IPS-15b (cell line): ENCODE data around the gene EIF5AL1.
"Not testable (repeated sequence)": the region's sequence is repeated elsewhere in the genome, so short reads cannot be mapped to it uniquely, and the experiment has no call there.

Experiments used
- H3K27me3 ChIP-seq: one replicate; pipeline ENCODE4 v1.6.1; 2013; ENCODE audit warnings: low read length; ENCODE audit not compliant: control insufficient read depth, insufficient read depth
- H3K36me3 ChIP-seq: one replicate; pipeline ENCODE4 v1.6.1; 2013; ENCODE audit warnings: low read length; ENCODE audit not compliant: control insufficient read depth, insufficient read depth
- H3K4me1 ChIP-seq: one replicate; pipeline ENCODE4 v1.6.1; 2013; ENCODE audit warnings: mild to moderate bottlenecking, low read length; ENCODE audit not compliant: control insufficient read depth, insufficient read depth
- H3K4me3 ChIP-seq: one replicate; pipeline ENCODE4 v1.5.1; 2013; ENCODE audit warnings: low read depth, low read length
- H3K9ac ChIP-seq: one replicate; pipeline ENCODE4 v1.6.1; 2013; ENCODE audit warnings: low read depth, mild to moderate bottlenecking, low read length
- H3K9me3 ChIP-seq: one replicate; pipeline ENCODE4 v1.6.1; 2013; ENCODE audit warnings: mild to moderate bottlenecking, low read length; ENCODE audit not compliant: control insufficient read depth, insufficient read depth

EIF5AL1 gene

GRCh38 chr10:79511891-79512583, at the start of gene EIF5AL1:
Gene EIF5AL1 (plus strand): TSS chr10:79512533. CDS start chr10:79512650, 117 bp downstream.
- H3K9ac ChIP-seq, H3K27me3 ChIP-seq, H3K9me3 ChIP-seq, H3K4me3 ChIP-seq, H3K36me3 ChIP-seq, H3K4me1 ChIP-seq: not testable (repeated sequence)

GRCh38 chr10:79463578-79464496, 48.5 kb upstream of the EIF5AL1 start:
- Histone ChIP-seq H3K27me3 (peaks cover 18% of the 10 kb centered on the region), H3K4me1 (no peaks in the 10 kb centered on the region), H3K9ac (no peak overlapping the region), H3K4me3 (no peak overlapping the region), H3K36me3 (no peaks in the 10 kb centered on the region), H3K9me3 (no peaks in the 10 kb centered on the region)

DNA sequence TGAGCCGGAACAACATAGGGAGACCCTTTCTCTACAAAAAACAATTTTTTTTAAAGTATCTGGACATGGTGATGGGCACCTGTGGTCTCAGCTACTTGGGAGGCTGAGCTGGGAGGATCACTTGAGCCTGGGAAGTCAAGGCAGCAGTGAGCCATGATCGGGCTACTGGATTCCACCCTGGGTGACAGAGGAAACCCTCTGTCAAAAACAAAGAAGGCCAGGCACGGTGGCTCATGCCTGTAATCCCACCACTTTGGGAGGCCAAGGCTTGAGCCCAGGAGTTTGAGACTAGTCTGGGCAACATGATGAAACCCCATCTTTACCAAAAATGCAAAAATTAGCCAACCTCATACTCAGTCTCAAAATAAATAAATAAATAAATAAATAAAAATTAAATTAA, 47.0 kb upstream of the EIF5AL1 start:
- no peaks in the 10 kb centered on the region for H3K4me1 ChIP-seq
- H3K4me3 ChIP-seq, result no peak overlapping the region
- H3K36me3 ChIP-seq, result no peaks in the 10 kb centered on the region
- no peak overlapping the region for H3K9ac ChIP-seq
- H3K9me3 ChIP-seq, result no peaks in the 10 kb centered on the region
- peaks cover 18% of the 10 kb centered on the region for H3K27me3 ChIP-seq

GRCh38 chr10:79468015-79468560, 44.2 kb upstream of the EIF5AL1 start:
- Histone ChIP-seq H3K4me1 (no peaks in the 10 kb centered on the region), H3K36me3 (no peaks in the 10 kb centered on the region), H3K9me3 (no peaks in the 10 kb centered on the region), H3K4me3 (no peak overlapping the region), H3K9ac (no peak overlapping the region), H3K27me3 (no peaks in the 10 kb centered on the region)

GRCh38 chr10:79468841-79469585, 43.3 kb upstream of the EIF5AL1 start:
- Histone ChIP-seq H3K4me1 (no peaks in the 10 kb centered on the region), H3K9me3 (no peaks in the 10 kb centered on the region), H3K4me3 (no peak overlapping the region), H3K27me3 (no peaks in the 10 kb centered on the region), H3K36me3 (no peaks in the 10 kb centered on the region), H3K9ac (no peak overlapping the region)

DNA sequence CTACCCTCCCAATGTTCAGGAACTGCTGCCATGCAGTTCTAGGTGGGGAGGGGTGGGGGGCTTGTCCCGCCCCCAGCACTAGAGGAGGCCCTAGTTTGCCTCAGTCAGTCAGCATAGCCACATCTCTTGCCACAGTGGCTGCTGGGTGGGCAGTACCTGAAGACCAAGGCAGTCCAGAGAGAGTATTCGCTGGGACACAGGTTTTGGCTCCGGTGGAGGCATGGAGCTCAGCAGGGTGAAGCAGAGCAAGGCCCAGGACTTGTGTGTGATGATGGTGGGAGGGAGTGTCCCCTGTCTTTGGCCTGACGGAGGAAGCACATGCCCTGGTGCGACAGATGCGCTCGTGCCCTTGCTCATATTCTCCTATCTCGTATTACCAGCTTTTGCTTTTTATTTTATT, 42.2 kb upstream of the EIF5AL1 start:
- H3K27me3 ChIP-seq, result no peaks in the 10 kb centered on the region
- no peak overlapping the region for H3K4me3 ChIP-seq
- no peak overlapping the region for H3K9ac ChIP-seq
- H3K4me1 ChIP-seq, result no peaks in the 10 kb centered on the region
- H3K36me3 ChIP-seq, result no peaks in the 10 kb centered on the region
- H3K9me3 ChIP-seq, result no peaks in the 10 kb centered on the region

DNA sequence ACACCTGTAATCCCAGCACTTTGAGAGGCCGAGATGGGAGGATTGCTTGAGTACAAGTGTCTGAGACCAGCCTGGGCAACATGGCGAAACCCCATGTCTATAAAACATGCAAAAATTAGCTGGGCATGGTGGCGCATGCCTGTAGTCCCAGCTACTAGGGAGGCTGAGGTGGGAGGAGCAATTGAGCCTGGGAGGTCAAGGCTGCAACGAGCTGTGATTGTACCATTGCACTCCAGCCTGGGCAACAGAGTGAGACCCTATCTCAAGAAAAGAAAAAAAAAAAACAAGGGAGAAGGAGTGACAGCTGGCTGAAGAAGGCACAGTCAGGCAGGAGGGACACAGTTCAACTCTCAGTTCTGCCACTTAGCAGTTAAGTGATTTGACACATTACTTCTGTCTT, 40.6 kb upstream of the EIF5AL1 start:
- peaks cover 3% of the 10 kb centered on the region for H3K27me3 ChIP-seq
- H3K36me3 ChIP-seq, result no peaks in the 10 kb centered on the region

DNA sequence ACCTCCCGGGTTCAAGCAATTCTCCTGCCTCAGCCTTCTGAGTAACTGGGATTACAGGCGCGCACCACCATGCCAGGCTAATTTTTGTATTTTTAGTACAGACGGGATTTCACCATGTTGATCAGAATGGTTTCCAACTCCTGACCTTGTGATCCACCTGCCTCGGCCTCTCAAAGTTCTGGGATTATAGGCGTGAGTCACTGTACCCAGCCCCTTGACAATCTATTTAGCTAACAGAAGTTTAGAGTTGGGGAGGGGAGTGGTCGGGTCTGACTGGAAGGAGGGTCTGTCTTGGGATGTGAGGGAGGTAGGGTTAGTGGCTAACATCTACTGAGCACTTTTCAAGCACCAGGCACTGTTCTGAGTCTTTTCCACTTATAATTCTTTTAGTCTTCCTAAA, 39.9 kb upstream of the EIF5AL1 start:
- Histone ChIP-seq H3K36me3 (no peaks in the 10 kb centered on the region), H3K4me1 (no peaks in the 10 kb centered on the region), H3K27me3 (peaks cover 3% of the 10 kb centered on the region), H3K9ac (no peak overlapping the region), H3K4me3 (no peak overlapping the region), H3K9me3 (no peaks in the 10 kb centered on the region)

More for the DNA sequence above, 40.6 kb upstream of the EIF5AL1 start:
- Histone ChIP-seq H3K9ac (no peak overlapping the region), H3K4me1 (no peaks in the 10 kb centered on the region), H3K4me3 (no peak overlapping the region), H3K9me3 (no peaks in the 10 kb centered on the region)

DNA sequence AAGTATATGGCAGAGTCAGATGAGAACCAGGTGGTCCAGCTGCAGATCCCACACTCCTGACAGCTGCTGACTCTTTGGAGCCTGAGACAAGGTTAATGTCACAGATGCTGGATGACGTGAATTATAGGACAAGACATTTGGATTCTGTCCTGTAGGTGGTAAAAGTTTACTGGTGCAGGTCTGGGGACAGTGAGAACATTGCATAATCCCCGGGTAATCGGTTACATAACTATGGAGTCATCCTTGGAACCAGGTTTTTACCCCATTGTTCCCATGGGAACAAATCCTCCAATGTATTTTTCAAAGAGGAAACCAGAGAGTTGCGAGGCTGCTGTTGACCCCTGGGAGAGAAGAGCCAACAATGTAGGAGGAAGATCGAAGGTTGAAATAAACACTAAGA, 39.4 kb upstream of the EIF5AL1 start:
- no peak overlapping the region for H3K9ac ChIP-seq
- no peaks in the 10 kb centered on the region for H3K36me3 ChIP-seq
- H3K4me1 ChIP-seq, result no peaks in the 10 kb centered on the region
- H3K27me3 ChIP-seq, result peaks cover 3% of the 10 kb centered on the region
- no peaks in the 10 kb centered on the region for H3K9me3 ChIP-seq
- no peak overlapping the region for H3K4me3 ChIP-seq

GRCh38 chr10:79473496-79474095, 38.7 kb upstream of the EIF5AL1 start:
- H3K9ac ChIP-seq, result no peak overlapping the region
- no peaks in the 10 kb centered on the region for H3K36me3 ChIP-seq

GRCh38 chr10:79475119-79475653, 37.1 kb upstream of the EIF5AL1 start:
- Histone ChIP-seq H3K4me1 (no peaks in the 10 kb centered on the region), H3K9me3 (no peaks in the 10 kb centered on the region), H3K27me3 (peaks cover 3% of the 10 kb centered on the region), H3K4me3 (no peak overlapping the region), H3K36me3 (no peaks in the 10 kb centered on the region), H3K9ac (no peak overlapping the region)

More at GRCh38 chr10:79473496-79474095, 38.7 kb upstream of the EIF5AL1 start:
- no peak overlapping the region for H3K4me3 ChIP-seq
- no peaks in the 10 kb centered on the region for H3K4me1 ChIP-seq
- no peaks in the 10 kb centered on the region for H3K9me3 ChIP-seq
- peaks cover 3% of the 10 kb centered on the region for H3K27me3 ChIP-seq
